ENCODE data around the gene TOX4.

GRCh38 chr14:21437063-21437901 is 39.7 kb upstream of the TOX4 start:
- peak in 1 of 4 donors; percentile 57 for TF ChIP-seq POLR2A (IDR thresholded peaks at IDR 0.05)
- TF ChIP-seq, protein P1, sequence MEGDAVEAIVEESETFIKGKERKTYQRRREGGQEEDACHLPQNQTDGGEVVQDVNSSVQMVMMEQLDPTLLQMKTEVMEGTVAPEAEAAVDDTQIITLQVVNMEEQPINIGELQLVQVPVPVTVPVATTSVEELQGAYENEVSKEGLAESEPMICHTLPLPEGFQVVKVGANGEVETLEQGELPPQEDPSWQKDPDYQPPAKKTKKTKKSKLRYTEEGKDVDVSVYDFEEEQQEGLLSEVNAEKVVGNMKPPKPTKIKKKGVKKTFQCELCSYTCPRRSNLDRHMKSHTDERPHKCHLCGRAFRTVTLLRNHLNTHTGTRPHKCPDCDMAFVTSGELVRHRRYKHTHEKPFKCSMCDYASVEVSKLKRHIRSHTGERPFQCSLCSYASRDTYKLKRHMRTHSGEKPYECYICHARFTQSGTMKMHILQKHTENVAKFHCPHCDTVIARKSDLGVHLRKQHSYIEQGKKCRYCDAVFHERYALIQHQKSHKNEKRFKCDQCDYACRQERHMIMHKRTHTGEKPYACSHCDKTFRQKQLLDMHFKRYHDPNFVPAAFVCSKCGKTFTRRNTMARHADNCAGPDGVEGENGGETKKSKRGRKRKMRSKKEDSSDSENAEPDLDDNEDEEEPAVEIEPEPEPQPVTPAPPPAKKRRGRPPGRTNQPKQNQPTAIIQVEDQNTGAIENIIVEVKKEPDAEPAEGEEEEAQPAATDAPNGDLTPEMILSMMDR (IDR thresholded peaks at IDR 0.05): no peak
